Activated CD8-positive, alpha-beta T cell treated with anti-CD3 and anti-CD28 coated beads, Interleukin-2, amount 10 ng/mL, durations not matched to agents 7 days and 5 days (primary cell): ENCODE results near the gene ING5. TPM values are rescaled to one million over a fixed set of nuclear protein-coding genes. Genes with fewer than 3 reads are reported as not detected.
A peak's percentile ranks its signal among the peaks of the same experiment; 100 is the strongest.
"Not testable (repeated sequence)": the region's sequence is repeated elsewhere in the genome, so short reads cannot be mapped to it uniquely, and the experiment has no call there.

Experiments
- ATAC-seq: fragments of 150-1000 bp; cut with Tn5 transposase; one replicate; pipeline ENCODE4 v1.10.0; 2021; ENCODE audit warnings: moderate library complexity
- CTCF ChIA-PET: fragments of 350-600 bp; sonication (Branson Sonifier 250); formaldehyde crosslinking; loops from one replicate; lab custom pipeline; 2021; ENCODE audit warnings: antibody characterized with exemption; lab: Charles Lee
- POLR2A ChIA-PET: fragments of 350-600 bp; sonication (Branson Sonifier 250); formaldehyde crosslinking; loops from one replicate; lab custom pipeline; 2021; ENCODE audit warnings: antibody characterized with exemption; lab: Charles Lee
- DNase-seq: peaks from one replicate; pipeline ENCODE4 v3.0.0-alpha.2; 2020
- H3K27ac Mint-ChIP-seq: one replicate; pipeline ENCODE4 v1.8.0; 2021; ENCODE audit warnings: mild to moderate bottlenecking, mixed read lengths
- H3K27me3 Mint-ChIP-seq: one replicate; pipeline ENCODE4 v1.8.0; 2021; ENCODE audit warnings: low read depth, mixed read lengths
- H3K36me3 Mint-ChIP-seq: one replicate; pipeline ENCODE4 v1.8.0; 2021; ENCODE audit warnings: low read depth, mixed read lengths
- H3K4me1 Mint-ChIP-seq: one replicate; pipeline ENCODE4 v1.8.0; 2021; ENCODE audit warnings: low read depth, mixed read lengths
- H3K4me3 Mint-ChIP-seq: one replicate; pipeline ENCODE4 v1.8.0; 2021; ENCODE audit warnings: mild to moderate bottlenecking, mixed read lengths
- H3K9me3 Mint-ChIP-seq: one replicate; pipeline ENCODE4 v1.8.0; 2022; ENCODE audit warnings: mixed read lengths; ENCODE audit not compliant: insufficient read depth
- total RNA-seq, 2 experiments: library from RNA; stranded (reverse); gene quantifications; one replicate each; pipeline ENCODE4 v1.2.3, GENCODE V29; 2021

ING5 gene
- total RNA-seq, 2 experiments from 2014 or later: 36.7 to 38.5 TPM

- Mint-ChIP-seq H3K4me3 (no peak overlapping the region), H3K27me3 (no peaks in the 10 kb centered on the region), H3K4me1 (peaks cover 19% of the 10 kb centered on the region), H3K9me3 (no peaks in the 10 kb centered on the region), H3K27ac (no peak overlapping the region), H3K36me3 (peaks cover 23% of the 10 kb centered on the region)
- no peak for DNase-seq
- CTCF ChIA-PET: no interaction called here
- POLR2A ChIA-PET: interaction anchor here (0.7 kb wide), 1 partner anchor 94 kb away, joined by 3 read pairs; no protein-coding TSS in a partner anchor
- ATAC-seq: no peak
Observed at GRCh38 chr2:241759067-241759807, 57.4 kb downstream of the ING5 start.

- H3K4me3 Mint-ChIP-seq, CTCF ChIA-PET: not testable (repeated sequence)
- H3K4me1 Mint-ChIP-seq: peaks cover 25% of the 10 kb centered on the region
Observed at GRCh38 chr2:241759893-241760292, 58.1 kb downstream of the ING5 start.

GRCh38 chr2:241760301-241760771, 58.5 kb downstream of the ING5 start:
- ChIA-PET POLR2A (no interaction called here), CTCF (interaction anchor here (1.2 kb wide), 1 partner anchor 13 kb away, joined by 4 read pairs; no protein-coding TSS in a partner anchor)
- H3K27me3 Mint-ChIP-seq: no peaks in the 10 kb centered on the region

More at GRCh38 chr2:241759893-241760292, 58.1 kb downstream of the ING5 start:
- H3K27ac Mint-ChIP-seq, H3K27me3 Mint-ChIP-seq, H3K9me3 Mint-ChIP-seq, DNase-seq, ATAC-seq, POLR2A ChIA-PET: not testable (repeated sequence)
- H3K36me3 Mint-ChIP-seq: peaks cover 23% of the 10 kb centered on the region

GRCh38 chr2:241762321-241762932, 60.6 kb downstream of the ING5 start:
- CTCF ChIA-PET: interaction anchor here (0.6 to 1.7 kb wide), 6 partner anchors 22 to 116 kb away, joined by 3 to 4 read pairs (median 3); no protein-coding TSS in a partner anchor
- no peaks in the 10 kb centered on the region for H3K9me3 Mint-ChIP-seq
- DNase-seq (no peak), ATAC-seq (peak; percentile 27)
- H3K27ac Mint-ChIP-seq: peak overlapping the region; percentile 87
- H3K36me3 Mint-ChIP-seq: peaks cover 23% of the 10 kb centered on the region
- POLR2A ChIA-PET: interaction anchor here (0.6 to 1.0 kb wide), 7 partner anchors 11 to 104 kb away, joined by 3 to 5 read pairs (median 4); no protein-coding TSS in a partner anchor
- peak overlapping the region; percentile 41 for H3K4me3 Mint-ChIP-seq
- no peaks in the 10 kb centered on the region for H3K27me3 Mint-ChIP-seq
- H3K4me1 Mint-ChIP-seq: peaks cover 25% of the 10 kb centered on the region

More at GRCh38 chr2:241760301-241760771, 58.5 kb downstream of the ING5 start:
- no peak overlapping the region for H3K27ac Mint-ChIP-seq
- peaks cover 23% of the 10 kb centered on the region for H3K36me3 Mint-ChIP-seq
- peaks cover 25% of the 10 kb centered on the region for H3K4me1 Mint-ChIP-seq
- no peaks in the 10 kb centered on the region for H3K9me3 Mint-ChIP-seq
- H3K4me3 Mint-ChIP-seq: no peak overlapping the region
- ATAC-seq: no peak
- no peak for DNase-seq

GRCh38 chr2:241762933-241763369, 61.1 kb downstream of the ING5 start:
- CTCF ChIA-PET: interaction anchor here (0.6 to 1.7 kb wide), 6 partner anchors 22 to 116 kb away, joined by 3 to 4 read pairs (median 3); no protein-coding TSS in a partner anchor
- POLR2A ChIA-PET: interaction anchor here (0.6 to 1.0 kb wide), 6 partner anchors 12 to 104 kb away, joined by 3 to 5 read pairs (median 4); no protein-coding TSS in a partner anchor
- peak overlapping the region; percentile 41 for H3K4me3 Mint-ChIP-seq
- no peaks in the 10 kb centered on the region for H3K9me3 Mint-ChIP-seq
- peak overlapping the region; percentile 87 for H3K27ac Mint-ChIP-seq
- H3K36me3 Mint-ChIP-seq: peaks cover 21% of the 10 kb centered on the region
- DNase-seq: peak; percentile 77
- H3K27me3 Mint-ChIP-seq: no peaks in the 10 kb centered on the region
- H3K4me1 Mint-ChIP-seq: peaks cover 25% of the 10 kb centered on the region
- ATAC-seq: peak; percentile 69

GRCh38 chr2:241763551-241764274, 61.9 kb downstream of the ING5 start:
- Mint-ChIP-seq H3K4me1 (peaks cover 25% of the 10 kb centered on the region), H3K9me3 (no peaks in the 10 kb centered on the region), H3K36me3 (peaks cover 19% of the 10 kb centered on the region), H3K27me3 (no peaks in the 10 kb centered on the region), H3K4me3 (peak overlapping the region; percentile 15), H3K27ac (peak overlapping the region; percentile 87)
- DNase-seq (no peak), ATAC-seq (no peak)
- POLR2A ChIA-PET: interaction anchor here (0.9 to 1.0 kb wide), 4 partner anchors 13 to 103 kb away, joined by 3 to 4 read pairs (median 4); no protein-coding TSS in a partner anchor
- CTCF ChIA-PET: interaction anchor here (1.1 to 1.6 kb wide), 3 partner anchors 25 to 41 kb away, joined by 3 to 4 read pairs (median 4); no protein-coding TSS in a partner anchor

GRCh38 chr2:241764275-241765241, 62.7 kb downstream of the ING5 start:
- POLR2A ChIA-PET: no interaction called here
- peaks cover 14% of the 10 kb centered on the region for H3K36me3 Mint-ChIP-seq
- CTCF ChIA-PET: interaction anchor here (1.0 to 1.5 kb wide), 2 partner anchors 41 to 114 kb away, joined by 3 to 4 read pairs; no protein-coding TSS in a partner anchor
- no peaks in the 10 kb centered on the region for H3K27me3 Mint-ChIP-seq
- peaks cover 25% of the 10 kb centered on the region for H3K4me1 Mint-ChIP-seq
- no peak for DNase-seq
- no peak overlapping the region for H3K4me3 Mint-ChIP-seq
- no peak for ATAC-seq
- H3K27ac Mint-ChIP-seq: no peak overlapping the region
- no peaks in the 10 kb centered on the region for H3K9me3 Mint-ChIP-seq

- ChIA-PET POLR2A (interaction anchor here (0.9 kb wide), 1 partner anchor 10 kb away, joined by 3 read pairs; no protein-coding TSS in a partner anchor), CTCF (no interaction called here)
- DNase-seq: no peak
- ATAC-seq: no peak
- peaks cover 2% of the 10 kb centered on the region for H3K36me3 Mint-ChIP-seq
- no peak overlapping the region for H3K27ac Mint-ChIP-seq
- no peaks in the 10 kb centered on the region for H3K9me3 Mint-ChIP-seq
- peaks cover 26% of the 10 kb centered on the region for H3K4me1 Mint-ChIP-seq
- no peaks in the 10 kb centered on the region for H3K27me3 Mint-ChIP-seq
- H3K4me3 Mint-ChIP-seq: no peak overlapping the region
Observed at GRCh38 chr2:241767464-241768250, 65.8 kb downstream of the ING5 start.

GRCh38 chr2:241768251-241768711, 66.4 kb downstream of the ING5 start:
- H3K4me3 Mint-ChIP-seq: no peak overlapping the region
- H3K27ac Mint-ChIP-seq: no peak overlapping the region
- ATAC-seq: no peak
- no peak for DNase-seq
- ChIA-PET CTCF (no interaction called here), POLR2A (interaction anchor here (0.9 kb wide), 1 partner anchor 10 kb away, joined by 3 read pairs; no protein-coding TSS in a partner anchor)
- no peaks in the 10 kb centered on the region for H3K27me3 Mint-ChIP-seq
- peaks cover 21% of the 10 kb centered on the region for H3K4me1 Mint-ChIP-seq
- no peaks in the 10 kb centered on the region for H3K9me3 Mint-ChIP-seq
- H3K36me3 Mint-ChIP-seq: no peaks in the 10 kb centered on the region

GRCh38 chr2:241768850-241769249, 67.0 kb downstream of the ING5 start:
- DNase-seq (no peak), ATAC-seq (no peak)

More at GRCh38 chr2:241768850-241769249, 67.0 kb downstream of the ING5 start:
- ChIA-PET POLR2A (no interaction called here), CTCF (no interaction called here)
- peaks cover 15% of the 10 kb centered on the region for H3K4me1 Mint-ChIP-seq
- H3K9me3 Mint-ChIP-seq: no peaks in the 10 kb centered on the region
- H3K27ac Mint-ChIP-seq: no peak overlapping the region
- no peaks in the 10 kb centered on the region for H3K36me3 Mint-ChIP-seq
- no peak overlapping the region for H3K4me3 Mint-ChIP-seq
- H3K27me3 Mint-ChIP-seq: no peaks in the 10 kb centered on the region
